SU-DHL-6 (cell line): ENCODE results near the gene FBN2.

Experiments
- EZH2phosphoT487 ChIP-seq: fragments of 200-600 bp; sonication (generic), shearing (Covaris generic); conservative IDR thresholded peaks from 2 replicates; pipeline ENCODE4 v1.6.1; 2018; ENCODE audit warnings: mild to moderate bottlenecking, antibody characterized with exemption, low read length, moderate library complexity, mixed read lengths
- TF ChIP-seq, protein P1 (sequence below): fragments of 200-600 bp; sonication (generic); IDR thresholded peaks from one replicate; pipeline ENCODE4 v1.5.1; 2017; ENCODE audit warnings: antibody characterized with exemption, mild to moderate bottlenecking, low read length, moderate library complexity; ENCODE audit not compliant: insufficient read depth, poor library complexity, severe bottlenecking

DNA sequence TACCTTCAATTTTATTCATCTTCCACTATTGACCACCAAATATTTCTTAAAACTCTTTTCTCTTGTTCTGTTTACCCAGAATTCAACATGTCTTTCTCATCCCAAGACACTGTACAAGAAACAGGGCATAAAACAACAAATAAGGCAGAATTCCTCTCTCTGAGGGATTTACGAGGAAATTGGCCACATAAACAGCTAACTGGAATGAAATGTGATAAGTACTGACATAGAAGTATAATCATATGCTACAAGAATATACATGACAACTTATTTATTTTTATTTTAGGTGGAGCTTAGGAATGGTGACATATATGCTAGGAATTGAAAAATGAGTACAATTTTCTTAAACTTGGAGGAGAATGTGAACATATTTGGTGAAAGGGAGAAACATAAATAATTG lies 48.8 kb upstream of the FBN2 start:
- TF ChIP-seq, protein P1, sequence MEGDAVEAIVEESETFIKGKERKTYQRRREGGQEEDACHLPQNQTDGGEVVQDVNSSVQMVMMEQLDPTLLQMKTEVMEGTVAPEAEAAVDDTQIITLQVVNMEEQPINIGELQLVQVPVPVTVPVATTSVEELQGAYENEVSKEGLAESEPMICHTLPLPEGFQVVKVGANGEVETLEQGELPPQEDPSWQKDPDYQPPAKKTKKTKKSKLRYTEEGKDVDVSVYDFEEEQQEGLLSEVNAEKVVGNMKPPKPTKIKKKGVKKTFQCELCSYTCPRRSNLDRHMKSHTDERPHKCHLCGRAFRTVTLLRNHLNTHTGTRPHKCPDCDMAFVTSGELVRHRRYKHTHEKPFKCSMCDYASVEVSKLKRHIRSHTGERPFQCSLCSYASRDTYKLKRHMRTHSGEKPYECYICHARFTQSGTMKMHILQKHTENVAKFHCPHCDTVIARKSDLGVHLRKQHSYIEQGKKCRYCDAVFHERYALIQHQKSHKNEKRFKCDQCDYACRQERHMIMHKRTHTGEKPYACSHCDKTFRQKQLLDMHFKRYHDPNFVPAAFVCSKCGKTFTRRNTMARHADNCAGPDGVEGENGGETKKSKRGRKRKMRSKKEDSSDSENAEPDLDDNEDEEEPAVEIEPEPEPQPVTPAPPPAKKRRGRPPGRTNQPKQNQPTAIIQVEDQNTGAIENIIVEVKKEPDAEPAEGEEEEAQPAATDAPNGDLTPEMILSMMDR, result no peak
- TF ChIP-seq EZH2phosphoT487, result no peak
